Stomach (tissue), 9 donors: ENCODE data around the gene TOMM5. TPM values are rescaled to one million over a fixed set of nuclear protein-coding genes. Genes with fewer than 3 reads are reported as not detected.
"Not testable (repeated sequence)": the region's sequence is repeated elsewhere in the genome, so short reads cannot be mapped to it uniquely, and the experiment has no call there.

Source experiments
- DNase-seq, 2 donors: peaks; one replicate each; pipeline versions ENCODE4 v3.0.0 to v3.0.0-alpha.2; 2013 to 2019
- H3K27ac ChIP-seq, 5 donors: fragments of 200-600 bp in 4 of 5; sonication (generic) in 4 of 5; one replicate each; pipeline ENCODE4 v1.5.1; 2013 to 2019; ENCODE audit warnings: mild to moderate bottlenecking in 1 of 5, moderate library complexity in 1 of 5
- H3K27me3 ChIP-seq, 3 donors: fragments of 200-600 bp; sonication (generic); one replicate each; pipeline ENCODE4 v1.5.1; 2017 to 2019; ENCODE audit warnings: mixed run types in 1 of 3
- H3K36me3 ChIP-seq, 4 donors: fragments of 200-600 bp; sonication (generic); 1 replicate in 3 of 4; 2 replicates in 1 of 4; pipeline ENCODE4 v1.5.1; 2016 to 2019
- H3K4me1 ChIP-seq, 4 donors: fragments of 200-600 bp; sonication (generic); one replicate each; pipeline ENCODE4 v1.5.1; 2016 to 2019
- H3K4me3 ChIP-seq, 4 donors: fragments of 200-600 bp; sonication (generic) in 3 of 4; one replicate each; pipeline ENCODE4 v1.5.1; 2016 to 2019; ENCODE audit warnings: mild to moderate bottlenecking in 1 of 4
- H3K9me3 ChIP-seq, 4 donors: fragments of 200-600 bp; sonication (generic); one replicate each; pipeline ENCODE4 v1.5.1; 2016 to 2019
- EP300 ChIP-seq: sonication (generic); formaldehyde crosslinking; IDR thresholded peaks from one replicate; pipeline ENCODE4 v1.6.1; 2017; ENCODE audit warnings: antibody characterized with exemption
- POLR2A ChIP-seq, 4 donors: fragments of 450-650 bp; IDR thresholded peaks; one replicate each; pipeline ENCODE4 v1.6.1; 2016; ENCODE audit warnings: antibody characterized with exemption in 4 of 4, control low read depth in 2 of 4, mild to moderate bottlenecking in 1 of 4, moderate library complexity in 1 of 4
- POLR2AphosphoS5 ChIP-seq, 3 donors: sonication (generic); formaldehyde crosslinking; IDR thresholded peaks; one replicate each; pipeline ENCODE4 v1.6.1; 2016; ENCODE audit warnings: antibody characterized with exemption in 3 of 3
- WGBS, 5 donors: extraction: QIAGEN DNeasy Blood & Tissue Kit in 3 of 5; methylation state at CpG; one replicate each; pipeline versions ENCODE4 v1.1.5 to v1.1.7; 2013 to 2018; 5-methylcytosine and 5-hydroxymethylcytosine counted together
- intact Hi-C: fragments of 100-400 bp; cut with DNase I; formaldehyde crosslinking; loops from one replicate; pipeline ENCODE4 v1.15.1; 2023; ENCODE audit warnings: low total_unique reads
- polyA plus RNA-seq, 3 donors: library from polyadenylated mRNA; stranded (reverse); fragments of 200-250 nt; gene quantifications; one replicate each; pipeline ENCODE4 v1.2.3, GENCODE V29; 2013
- total RNA-seq, 5 donors: library from RNA; depleted of rRNA; stranded (reverse); fragments of >200 nt; gene quantifications; one replicate each; pipeline versions ENCODE4 v1.1.0 to v1.2.3, GENCODE V29; 2014 to 2016
- TF ChIP-seq, protein P1 (sequence below), 7 experiments: fragments of 450-650 bp in 4 of 7; fragments of 200-600 bp in 3 of 7; sonication (generic) in 3 of 7; IDR thresholded peaks; one replicate each; pipeline ENCODE4 v1.5.1; 2016 to 2019; ENCODE audit warnings: antibody characterized with exemption in 7 of 7, control low read depth in 2 of 7, mild to moderate bottlenecking in 1 of 7
- donor health status: healthy with polysubstance abuse.
- donor health status: Bipolar disorder and iron deficiency.
- donor health status: healthy.

Gene TOMM5
- total and polyA plus RNA-seq, 8 donors, result 29.3 to 173 (median 113) TPM

GRCh38 chr9:37604296-37604695 is 11.9 kb upstream of the TOMM5 start:
- Histone ChIP-seq H3K9me3 (no peaks in the 10 kb centered on the region), H3K27ac (no peak overlapping the region), H3K4me1 (peaks cover 0 to 10% (median 6%) of the 10 kb centered on the region in 4 donors), H3K36me3 (no peaks in the 10 kb centered on the region), H3K4me3 (no peak overlapping the region), H3K27me3 (peaks cover 0 to 10% (median 0%) of the 10 kb centered on the region in 3 donors)
- TF ChIP-seq EP300 (no peak), POLR2AphosphoS5 (IDR thresholded peaks at IDR 0.05) (no peak)
- TF ChIP-seq, protein P1, sequence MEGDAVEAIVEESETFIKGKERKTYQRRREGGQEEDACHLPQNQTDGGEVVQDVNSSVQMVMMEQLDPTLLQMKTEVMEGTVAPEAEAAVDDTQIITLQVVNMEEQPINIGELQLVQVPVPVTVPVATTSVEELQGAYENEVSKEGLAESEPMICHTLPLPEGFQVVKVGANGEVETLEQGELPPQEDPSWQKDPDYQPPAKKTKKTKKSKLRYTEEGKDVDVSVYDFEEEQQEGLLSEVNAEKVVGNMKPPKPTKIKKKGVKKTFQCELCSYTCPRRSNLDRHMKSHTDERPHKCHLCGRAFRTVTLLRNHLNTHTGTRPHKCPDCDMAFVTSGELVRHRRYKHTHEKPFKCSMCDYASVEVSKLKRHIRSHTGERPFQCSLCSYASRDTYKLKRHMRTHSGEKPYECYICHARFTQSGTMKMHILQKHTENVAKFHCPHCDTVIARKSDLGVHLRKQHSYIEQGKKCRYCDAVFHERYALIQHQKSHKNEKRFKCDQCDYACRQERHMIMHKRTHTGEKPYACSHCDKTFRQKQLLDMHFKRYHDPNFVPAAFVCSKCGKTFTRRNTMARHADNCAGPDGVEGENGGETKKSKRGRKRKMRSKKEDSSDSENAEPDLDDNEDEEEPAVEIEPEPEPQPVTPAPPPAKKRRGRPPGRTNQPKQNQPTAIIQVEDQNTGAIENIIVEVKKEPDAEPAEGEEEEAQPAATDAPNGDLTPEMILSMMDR (IDR thresholded peaks at IDR 0.05), result no peak
- WGBS, 5 donors, result 68 to 89% (median 74%) methylated on average over 1 of the region's 1 CpG
- intact Hi-C loops, result no loop called here
- no peak for DNase-seq

DNA sequence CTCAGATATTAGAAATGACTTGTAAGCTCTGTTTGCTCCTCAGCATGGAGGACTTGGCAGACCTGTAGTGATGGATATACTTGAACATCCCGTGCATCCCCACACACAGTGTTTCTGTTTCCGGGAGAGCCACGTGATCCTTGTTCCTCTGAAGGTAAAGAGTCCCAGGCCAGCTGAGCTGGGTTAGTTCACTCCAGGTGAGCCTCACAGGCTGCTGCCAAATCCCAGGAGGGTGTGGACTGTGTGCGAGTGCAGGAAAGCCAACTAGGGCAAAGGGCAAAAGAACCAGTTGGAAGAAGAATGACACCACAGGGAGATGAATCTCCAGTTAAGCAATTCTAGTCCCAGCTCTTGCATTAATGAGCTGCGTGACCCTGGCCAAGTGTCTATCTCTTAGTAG is 10.4 kb upstream of the TOMM5 start:
- Histone ChIP-seq H3K4me3 (no peak overlapping the region), H3K4me1 (peaks cover 0 to 10% (median 6%) of the 10 kb centered on the region in 4 donors), H3K9me3 (no peaks in the 10 kb centered on the region), H3K27ac (no peak overlapping the region), H3K36me3 (no peaks in the 10 kb centered on the region), H3K27me3 (peaks cover 0 to 10% (median 0%) of the 10 kb centered on the region in 3 donors)
- intact Hi-C loops, result no loop called here
- WGBS, 5 donors, result 28 to 54% (median 38%) methylated on average over 5 of the region's 5 CpGs
- TF ChIP-seq POLR2AphosphoS5 (IDR thresholded peaks at IDR 0.05) (peak in 2 of 3 donors; percentile 19 to 50), POLR2A (IDR thresholded peaks at IDR 0.05) (no peak)
- peak; percentile 60 to 86 for DNase-seq

GRCh38 chr9:37602061-37602460 is 9.7 kb upstream of the TOMM5 start:
- H3K9me3 ChIP-seq, H3K4me1 ChIP-seq, intact Hi-C loops, DNase-seq, H3K27me3 ChIP-seq, H3K36me3 ChIP-seq, H3K27ac ChIP-seq, H3K4me3 ChIP-seq: not testable (repeated sequence)
- 83 to 95% (median 92%) methylated on average over 4 of the region's 4 CpGs for WGBS, 5 donors

DNA sequence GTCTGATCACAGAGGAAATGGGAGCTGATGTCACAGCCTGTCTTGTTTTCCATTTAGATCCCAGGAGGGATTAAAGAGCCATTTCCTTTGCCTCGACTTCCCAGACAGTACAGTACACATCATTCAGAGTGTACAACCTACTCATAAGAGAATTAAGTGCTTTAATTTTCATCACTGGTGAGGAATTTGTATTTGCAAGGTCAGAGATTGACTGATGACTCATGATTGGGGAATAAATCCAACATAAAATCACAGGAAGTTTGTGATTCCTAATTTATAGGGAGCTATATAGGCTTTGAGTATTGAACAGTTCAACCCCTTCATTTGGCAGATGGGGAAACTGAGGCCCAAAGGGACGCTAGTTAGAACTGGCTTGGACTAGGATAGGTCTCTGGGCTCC is 4.1 kb upstream of the TOMM5 start:
- H3K9me3 ChIP-seq, result no peaks in the 10 kb centered on the region
- DNase-seq, result no peak
- peaks cover 5 to 25% (median 15%) of the 10 kb centered on the region in 4 donors for H3K4me1 ChIP-seq
- no peak overlapping the region for H3K27ac ChIP-seq
- H3K27me3 ChIP-seq, result peaks cover 0 to 2% (median 0%) of the 10 kb centered on the region in 3 donors
- 40 to 58% (median 49%) methylated on average over 2 of the region's 2 CpGs for WGBS, 5 donors
- intact Hi-C loops, result no loop called here
- no peaks in the 10 kb centered on the region for H3K36me3 ChIP-seq
- H3K4me3 ChIP-seq, result no peak overlapping the region
- TF ChIP-seq POLR2A (IDR thresholded peaks at IDR 0.05) (no peak), EP300 (no peak), POLR2AphosphoS5 (IDR thresholded peaks at IDR 0.05) (no peak)
- TF ChIP-seq, protein P1 (IDR thresholded peaks at IDR 0.05), result no peak

- 79 to 84% (median 82%) methylated on average over 6 of the region's 6 CpGs for WGBS, 5 donors
- H3K27ac ChIP-seq, result peak overlapping the region in 1 of 5 donors; percentile 22
- peak overlapping the region in 2 of 4 donors; percentile 7 to 30 for H3K4me3 ChIP-seq
- peaks cover 20 to 47% (median 36%) of the 10 kb centered on the region in 4 donors for H3K4me1 ChIP-seq
- TF ChIP-seq EP300 (no peak), POLR2AphosphoS5 (IDR thresholded peaks at IDR 0.05) (no peak), POLR2A (IDR thresholded peaks at IDR 0.05) (no peak)
- TF ChIP-seq, protein P1 (IDR thresholded peaks at IDR 0.05), result no peak
- H3K36me3 ChIP-seq, result peaks cover 0 to 2% (median under 1%) of the 10 kb centered on the region in 4 donors
- DNase-seq, result no peak
- H3K27me3 ChIP-seq, result no peaks in the 10 kb centered on the region
- H3K9me3 ChIP-seq, result no peaks in the 10 kb centered on the region
- intact Hi-C loops, result no loop called here
Observed at GRCh38 chr9:37593883-37594448, 1.6 kb upstream of the TOMM5 start.
